ENCODE results near the gene ADPRHL1. TPM values are rescaled to one million over a fixed set of nuclear protein-coding genes. Genes with fewer than 3 reads are reported as not detected.

Gene ADPRHL1
- total and polyA plus RNA-seq, 2 donors (not counting 3 experiments of a cell fraction or from before 2014, with no cell fraction given), result 0.52 to 0.97 TPM

DNA sequence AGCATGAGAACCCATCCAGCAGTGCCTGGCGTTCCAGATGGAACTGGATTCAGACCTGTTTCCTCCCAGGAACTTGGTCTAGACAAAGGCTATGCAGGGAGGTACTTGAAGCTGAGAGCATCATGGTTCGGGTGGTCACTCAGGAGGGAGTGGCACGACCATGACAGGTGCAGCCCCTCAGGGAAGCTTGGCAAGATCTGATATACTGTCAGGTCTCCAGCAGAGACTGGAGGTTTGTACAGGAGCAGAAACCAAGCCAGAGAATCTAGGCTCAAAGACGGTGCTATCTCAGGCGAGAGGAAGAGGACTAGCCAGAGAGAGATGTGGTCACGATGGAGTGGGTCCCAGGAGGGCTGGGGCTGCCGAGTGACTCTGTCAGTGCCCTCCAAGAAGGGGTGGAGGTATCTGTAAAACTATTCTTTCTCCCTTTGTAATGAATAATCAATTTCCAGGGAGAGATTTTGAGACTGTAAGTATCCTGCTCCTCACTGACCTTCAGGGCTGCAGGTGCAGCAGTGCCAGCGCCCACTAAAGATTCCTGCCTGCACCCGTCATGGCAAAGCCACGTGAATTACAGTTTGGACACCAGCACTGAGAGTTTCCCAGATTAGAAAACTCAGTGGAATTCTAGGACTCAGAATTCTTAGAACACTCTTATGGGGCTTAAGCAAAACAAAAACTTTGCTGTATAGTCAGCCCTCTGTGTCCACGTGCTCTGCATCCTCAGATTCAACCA, 47.4 kb upstream of the ADPRHL1 start:
- intact Hi-C loops (cut with micrococcal nuclease), result no loop called here
- no peak overlapping the region for H3K4me3 ChIP-seq (replicated peaks in 1 of 3; ENCODE audit: insufficient read depth in 1 of 3, low read depth in 1 of 3, low read length in 3 of 3)
- H3K79me2 ChIP-seq (ENCODE audit: control insufficient read depth, insufficient read depth, low read length), result peaks cover 44% of the 10 kb centered on the region
- TF ChIP-seq JUN (IDR thresholded peaks at IDR 0.05; ENCODE audit: borderline replicate concordance, insufficient read depth, insufficient read length, low read depth), result no peak
- TF ChIP-seq, protein P1, sequence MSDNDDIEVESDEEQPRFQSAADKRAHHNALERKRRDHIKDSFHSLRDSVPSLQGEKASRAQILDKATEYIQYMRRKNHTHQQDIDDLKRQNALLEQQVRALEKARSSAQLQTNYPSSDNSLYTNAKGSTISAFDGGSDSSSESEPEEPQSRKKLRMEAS (IDR thresholded peaks at IDR 0.05; ENCODE audit: insufficient read depth, insufficient read length), result no peak
- no peak for TF ChIP-seq POLR2A (IDR thresholded peaks at IDR 0.05; ENCODE audit: low read depth, low read length)
- no peak for TF ChIP-seq FOS (IDR thresholded peaks at IDR 0.05; ENCODE audit: borderline replicate concordance, insufficient read depth, low read length)
- TF ChIP-seq CTCF (IDR thresholded peaks at IDR 0.05; ENCODE audit: extremely low read depth in 1 of 2, insufficient read depth in 1 of 2, low read depth in 1 of 2, low read length in 2 of 2), result no peak
- no peak for TF ChIP-seq EZH2 (IDR thresholded peaks at IDR 0.05; ENCODE audit: borderline replicate concordance, low read depth, low read length, severe bottlenecking)
- no peak for TF ChIP-seq MYC (IDR thresholded peaks at IDR 0.05; ENCODE audit: low read depth, low read length)
- no peak for TF ChIP-seq GATA2 (IDR thresholded peaks at IDR 0.05; ENCODE audit: insufficient read depth, insufficient read length, low read depth, low read length)
- no peak for TF ChIP-seq POLR2AphosphoS5 (IDR thresholded peaks at IDR 0.05; ENCODE audit: insufficient read depth, low read depth, low read length)
- no peaks in the 10 kb centered on the region for H3K9me1 ChIP-seq (replicated peaks; ENCODE audit: control insufficient read depth, extremely low read depth, insufficient read depth, low read length)
- no peak overlapping the region for H3K4me2 ChIP-seq (ENCODE audit: insufficient read depth, low read length)
- peaks cover 3% of the 10 kb centered on the region for H4K20me1 ChIP-seq (replicated peaks; ENCODE audit: control insufficient read depth, extremely low read depth, insufficient read depth, low read length)
- no peak for DNase-seq (ENCODE audit: low read depth, low spot score)
- POLR2A ChIA-PET, result no interaction called here
- H2AFZ ChIP-seq (ENCODE audit: low read depth, low read length), result no peak overlapping the region
- peaks cover 32 to 51% of the 10 kb centered on the region in 2 experiments for H3K36me3 ChIP-seq (ENCODE audit: control insufficient read depth in 2 of 2, extremely low read depth in 1 of 2, insufficient read depth in 2 of 2, low read length in 2 of 2)
- no peak overlapping the region for H3K9ac ChIP-seq (replicated peaks; ENCODE audit: extremely low read depth, insufficient read depth, low read length)
- CTCF ChIA-PET, result no interaction called here
- BruUV-seq (replicated peaks), result no TSS peak
- no peaks in the 10 kb centered on the region for H3K27me3 ChIP-seq (ENCODE audit: control insufficient read depth in 2 of 2, insufficient read depth in 2 of 2, low read length in 2 of 2)
- H3K27ac ChIP-seq (ENCODE audit: insufficient read depth, low read depth, low read length), result no peak overlapping the region
- no peaks in the 10 kb centered on the region for H3K9me3 ChIP-seq (replicated peaks; ENCODE audit: control insufficient read depth, insufficient read depth, low read length)
- dilution Hi-C loops (cut with MboI; ENCODE audit: extremely low pct_ligation_motif_present, low sequenced_read_pairs), result no loop called here
- H3K4me1 ChIP-seq (ENCODE audit: control insufficient read depth, extremely low read depth, insufficient read depth, low read length), result peaks cover 4% of the 10 kb centered on the region
- FAIRE-seq, result no peak

Data from endothelial cell of umbilical vein (primary cell).